Neutrophil (primary cell): ENCODE data around the gene NEURL2.
"Not testable (repeated sequence)": the region's sequence is repeated elsewhere in the genome, so short reads cannot be mapped to it uniquely, and the experiment has no call there.

ENCODE experiments used
- H3K27ac ChIP-seq: fragments of 200-600 bp; sonication (generic); 2 replicates; pipeline ENCODE4 v1.5.1; 2016; ENCODE audit warnings: mild to moderate bottlenecking, moderate library complexity
- H3K27me3 ChIP-seq: fragments of 200-600 bp; sonication (generic); 2 replicates; pipeline ENCODE4 v1.6.0; 2016; ENCODE audit warnings: mild to moderate bottlenecking
- H3K36me3 ChIP-seq: fragments of 200-600 bp; sonication (generic); 2 replicates; pipeline ENCODE4 v1.5.1; 2017
- H3K4me1 ChIP-seq, 2 experiments: fragments of 200-600 bp in 1 of 2; sonication (generic) in 1 of 2; 1 replicate in 1 of 2; 2 replicates in 1 of 2; pipeline versions ENCODE4 v1.5.1 to v1.6.1; 2013 to 2016; ENCODE audit warnings: low read depth in 1 of 2, low read length in 1 of 2, mild to moderate bottlenecking in 1 of 2, moderate library complexity in 1 of 2; ENCODE audit not compliant: control insufficient read depth in 1 of 2, insufficient read depth in 1 of 2
- H3K4me3 ChIP-seq, 2 experiments: fragments of 200-600 bp in 1 of 2; sonication (generic) in 1 of 2; 1 replicate in 1 of 2; 2 replicates in 1 of 2; pipeline ENCODE4 v1.5.1; 2013 to 2016; ENCODE audit warnings: low read depth in 1 of 2, low read length in 1 of 2, mild to moderate bottlenecking in 1 of 2, moderate library complexity in 1 of 2
- H3K9me3 ChIP-seq: fragments of 200-600 bp; sonication (generic); 2 replicates; pipeline ENCODE4 v1.5.1; 2016
- TF ChIP-seq, protein P1 (sequence below): fragments of 200-600 bp; sonication (generic); IDR thresholded peaks from 2 replicates; pipeline ENCODE4 v1.5.1; 2016; ENCODE audit warnings: antibody characterized with exemption

The NEURL2 gene

DNA sequence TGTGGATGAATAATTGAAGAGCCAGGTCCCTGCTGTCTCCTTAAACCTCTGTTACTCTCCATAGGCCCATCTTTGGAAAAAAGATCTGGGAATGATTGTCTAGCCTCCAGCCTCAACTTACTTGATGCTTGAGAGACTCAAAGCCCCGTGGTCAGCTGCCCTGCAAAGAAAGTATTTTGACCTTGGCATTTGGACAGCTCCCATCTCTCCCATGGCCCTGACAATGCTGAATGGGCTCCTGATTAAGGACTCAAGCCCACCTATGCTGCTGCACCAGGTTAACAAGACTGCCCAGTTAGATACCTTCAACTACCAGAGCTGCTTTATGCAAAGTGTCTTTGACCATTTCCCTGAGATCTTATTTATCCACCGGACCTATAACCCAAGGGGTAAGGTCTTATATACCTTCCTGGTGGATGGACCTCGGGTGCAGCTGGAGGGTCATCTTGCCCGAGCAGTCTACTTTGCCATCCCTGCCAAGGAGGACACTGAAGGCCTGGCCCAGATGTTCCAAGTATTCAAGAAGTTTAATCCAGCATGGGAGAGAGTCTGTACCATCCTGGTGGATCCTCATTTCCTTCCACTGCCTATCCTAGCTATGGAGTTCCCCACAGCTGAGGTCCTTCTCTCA is 8.4 kb downstream of the NEURL2 start:
- peak overlapping the region; percentile 10 for H3K27ac ChIP-seq
- H3K4me3 ChIP-seq, result no peak overlapping the region
- peaks cover 8 to 12% of the 10 kb centered on the region in 2 experiments for H3K4me1 ChIP-seq
- no peaks in the 10 kb centered on the region for H3K9me3 ChIP-seq
- TF ChIP-seq, protein P1, sequence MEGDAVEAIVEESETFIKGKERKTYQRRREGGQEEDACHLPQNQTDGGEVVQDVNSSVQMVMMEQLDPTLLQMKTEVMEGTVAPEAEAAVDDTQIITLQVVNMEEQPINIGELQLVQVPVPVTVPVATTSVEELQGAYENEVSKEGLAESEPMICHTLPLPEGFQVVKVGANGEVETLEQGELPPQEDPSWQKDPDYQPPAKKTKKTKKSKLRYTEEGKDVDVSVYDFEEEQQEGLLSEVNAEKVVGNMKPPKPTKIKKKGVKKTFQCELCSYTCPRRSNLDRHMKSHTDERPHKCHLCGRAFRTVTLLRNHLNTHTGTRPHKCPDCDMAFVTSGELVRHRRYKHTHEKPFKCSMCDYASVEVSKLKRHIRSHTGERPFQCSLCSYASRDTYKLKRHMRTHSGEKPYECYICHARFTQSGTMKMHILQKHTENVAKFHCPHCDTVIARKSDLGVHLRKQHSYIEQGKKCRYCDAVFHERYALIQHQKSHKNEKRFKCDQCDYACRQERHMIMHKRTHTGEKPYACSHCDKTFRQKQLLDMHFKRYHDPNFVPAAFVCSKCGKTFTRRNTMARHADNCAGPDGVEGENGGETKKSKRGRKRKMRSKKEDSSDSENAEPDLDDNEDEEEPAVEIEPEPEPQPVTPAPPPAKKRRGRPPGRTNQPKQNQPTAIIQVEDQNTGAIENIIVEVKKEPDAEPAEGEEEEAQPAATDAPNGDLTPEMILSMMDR, result no peak
- H3K36me3 ChIP-seq, result peaks cover 40% of the 10 kb centered on the region
- H3K27me3 ChIP-seq, result no peaks in the 10 kb centered on the region

DNA sequence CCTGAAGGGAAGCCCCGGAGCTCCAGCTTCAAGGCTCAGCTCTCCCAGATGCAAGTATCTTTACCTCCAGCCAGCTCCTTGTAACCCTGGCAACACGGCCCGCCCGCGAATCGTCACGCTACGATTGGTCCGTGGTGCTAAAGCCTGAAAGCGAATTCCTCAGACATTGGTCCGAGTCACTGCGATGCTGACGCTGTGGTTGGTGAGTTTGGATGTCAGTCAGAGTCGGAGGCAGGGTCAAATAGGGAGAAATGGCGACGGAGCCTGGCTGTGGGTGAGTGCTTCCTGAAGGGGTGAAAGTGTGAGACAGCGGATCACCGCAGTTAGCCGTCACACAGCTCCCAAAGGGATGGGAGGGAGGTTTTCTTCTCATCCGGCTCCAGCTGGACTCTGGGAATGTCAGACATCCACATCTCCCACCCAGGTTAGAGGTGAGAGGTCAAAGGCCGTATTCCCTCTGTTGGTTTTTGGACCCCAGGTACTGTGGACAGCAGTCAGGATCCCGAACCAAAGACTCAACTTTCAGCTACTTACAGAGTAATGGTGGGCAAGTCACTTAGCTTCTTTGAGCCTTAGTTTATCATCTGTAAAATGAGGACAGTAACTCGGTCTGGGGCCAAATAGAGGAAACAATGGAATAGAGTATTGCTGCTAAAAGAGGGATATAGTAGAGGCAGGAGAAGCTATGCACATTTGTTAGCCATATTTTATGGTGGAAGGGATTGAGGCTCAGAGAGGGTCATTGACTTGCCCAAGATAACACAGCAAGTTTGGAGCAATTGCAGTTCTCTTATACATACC is 9.8 kb downstream of the NEURL2 start, which contains the start of gene ZSWIM1:
TSS of gene ZSWIM1 (plus strand) at position 240 of the 801 bp plus-strand sequence. CDS start 1,366 bp downstream, outside the sequence.
- H3K9me3 ChIP-seq, result no peaks in the 10 kb centered on the region
- H3K36me3 ChIP-seq, result peaks cover 43% of the 10 kb centered on the region
- H3K4me3 ChIP-seq, result peak within 1 kb of the TSS; percentile 69 to 92
- peaks cover 8 to 12% of the 10 kb centered on the region in 2 experiments for H3K4me1 ChIP-seq
- peak within 1 kb of the TSS; percentile 83 for H3K27ac ChIP-seq
- H3K27me3 ChIP-seq, result no peaks in the 10 kb centered on the region
- TF ChIP-seq, protein P1, result no peak

DNA sequence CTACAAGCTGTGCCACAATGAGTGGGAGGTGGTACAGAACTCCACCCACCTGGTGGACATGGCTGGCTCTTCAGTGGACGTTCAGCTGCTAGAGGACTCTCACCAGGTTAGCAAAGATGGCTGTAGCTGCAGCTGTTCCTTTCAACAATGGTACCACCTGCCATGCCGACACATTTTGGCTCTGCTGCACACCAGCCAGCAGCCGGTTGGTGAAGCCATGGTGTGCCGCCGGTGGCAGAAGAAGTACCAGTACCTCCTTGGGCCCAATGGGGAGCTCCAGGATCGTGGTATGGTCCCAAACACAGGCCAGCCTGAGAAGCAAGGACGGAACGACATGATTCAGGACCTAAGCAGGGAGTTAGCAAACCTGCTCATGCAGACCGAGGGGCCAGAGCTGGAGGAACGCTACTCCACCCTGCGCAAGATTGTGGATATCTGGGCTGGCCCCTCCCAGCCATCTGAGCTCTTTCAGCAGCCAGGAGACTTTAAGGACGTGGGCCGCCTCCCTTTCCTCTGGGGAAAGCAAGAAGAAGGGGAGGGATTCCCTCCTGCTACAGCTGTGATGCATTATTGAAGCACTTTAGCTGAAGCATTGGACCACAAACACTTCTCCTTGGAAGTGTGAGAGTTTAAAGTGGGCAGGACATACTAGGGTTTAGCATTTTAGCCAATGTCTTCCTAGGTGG is 12.8 kb downstream of the NEURL2 start:
- no peaks in the 10 kb centered on the region for H3K9me3 ChIP-seq
- H3K27ac ChIP-seq, result no peak overlapping the region
- H3K4me1 ChIP-seq, result peaks cover 8 to 12% of the 10 kb centered on the region in 2 experiments
- no peak overlapping the region for H3K4me3 ChIP-seq
- TF ChIP-seq, protein P1, result no peak
- peaks cover 35% of the 10 kb centered on the region for H3K36me3 ChIP-seq
- H3K27me3 ChIP-seq, result no peaks in the 10 kb centered on the region

DNA sequence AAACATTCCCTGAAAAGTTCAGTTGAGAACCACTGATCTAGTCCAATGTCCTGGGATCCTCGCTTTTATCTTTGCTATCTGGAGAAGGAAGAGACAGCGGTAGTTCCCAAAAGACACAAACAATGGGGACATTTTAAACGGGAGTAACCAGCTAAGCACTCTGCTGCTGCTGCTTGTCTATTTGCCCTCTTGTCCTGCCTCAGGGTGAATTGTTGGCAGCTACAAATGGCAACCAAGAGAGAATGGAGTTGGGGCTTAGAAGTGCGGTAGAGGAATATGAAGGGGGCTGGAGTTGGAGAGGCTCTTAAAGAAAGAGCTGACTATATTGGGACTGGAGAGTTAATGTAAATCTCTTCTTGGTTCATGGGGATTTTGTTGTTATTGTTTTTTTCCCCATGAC is 16.4 kb downstream of the NEURL2 start:
- H3K4me1 ChIP-seq, result no peaks in the 10 kb centered on the region
- no peak overlapping the region for H3K27ac ChIP-seq
- no peaks in the 10 kb centered on the region for H3K27me3 ChIP-seq
- H3K36me3 ChIP-seq, result peaks cover 30% of the 10 kb centered on the region
- no peaks in the 10 kb centered on the region for H3K9me3 ChIP-seq
- no peak overlapping the region for H3K4me3 ChIP-seq
- TF ChIP-seq, protein P1, result no peak

DNA sequence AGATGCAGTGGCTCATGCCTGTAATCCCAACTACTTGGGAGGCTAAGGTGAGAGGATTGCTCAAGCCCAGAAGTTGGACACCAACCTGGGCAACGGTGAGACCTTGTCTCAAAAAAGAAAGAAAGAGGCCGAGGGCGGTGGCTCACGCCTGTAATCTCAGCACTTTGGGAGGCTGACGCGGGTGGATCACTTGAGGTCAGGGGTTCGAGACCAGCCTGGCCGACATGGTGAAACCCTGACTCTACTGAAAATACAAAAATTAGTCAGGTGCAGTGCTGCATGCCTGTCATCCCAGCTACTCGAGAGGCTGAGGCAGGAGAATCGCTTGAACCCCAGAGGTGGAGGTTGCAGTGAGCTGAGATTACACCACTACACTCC is 16.9 kb downstream of the NEURL2 start:
- not testable (repeated sequence) for H3K27me3 ChIP-seq, H3K4me3 ChIP-seq, H3K27ac ChIP-seq, H3K9me3 ChIP-seq, H3K4me1 ChIP-seq
- H3K36me3 ChIP-seq, result peaks cover 30% of the 10 kb centered on the region
